Hepatocyte (in vitro differentiated cells): Measurements from ENCODE around the gene OPA3. TPM values are rescaled to one million over a fixed set of nuclear protein-coding genes. Genes with fewer than 3 reads are reported as not detected.

ENCODE experiments used
- DNase-seq: peaks from one replicate; pipeline ENCODE4 v3.0.0-alpha.2; 2016; ENCODE audit warnings: low spot score
- H2AFZ ChIP-seq: fragments of 200-600 bp; sonication (generic); 2 replicates; pipeline ENCODE4 v1.6.0; 2016; ENCODE audit warnings: antibody characterized with exemption, mild to moderate bottlenecking
- H3K27ac ChIP-seq: fragments of 200-600 bp; sonication (generic); 2 replicates; pipeline ENCODE4 v1.5.1; 2016; ENCODE audit warnings: mild to moderate bottlenecking
- H3K27me3 ChIP-seq: fragments of 200-600 bp; sonication (generic); 2 replicates; pipeline ENCODE4 v1.6.1; 2016
- H3K36me3 ChIP-seq: fragments of 200-600 bp; sonication (generic); replicated peaks from 2 replicates; pipeline ENCODE4 v1.5.1; 2016; ENCODE audit warnings: low read depth; ENCODE audit not compliant: insufficient read depth
- H3K4me1 ChIP-seq: fragments of 200-600 bp; sonication (generic); 2 replicates; pipeline ENCODE4 v1.5.1; 2016; ENCODE audit warnings: mild to moderate bottlenecking, moderate library complexity; ENCODE audit not compliant: insufficient read depth
- H3K4me2 ChIP-seq: fragments of 200-600 bp; sonication (generic); 2 replicates; pipeline ENCODE4 v1.6.0; 2016
- H3K4me3 ChIP-seq: fragments of 200-600 bp; sonication (generic); 2 replicates; pipeline ENCODE4 v1.5.1; 2016; ENCODE audit warnings: mild to moderate bottlenecking
- H3K79me2 ChIP-seq: fragments of 200-600 bp; sonication (generic); 2 replicates; pipeline ENCODE4 v1.6.0; 2017; ENCODE audit warnings: mild to moderate bottlenecking
- H3K9me2 ChIP-seq: fragments of 200-600 bp; sonication (generic); replicated peaks from 2 replicates; pipeline ENCODE4 v1.6.0; 2017; ENCODE audit warnings: mild to moderate bottlenecking; ENCODE audit not compliant: insufficient read depth
- H3K9me3 ChIP-seq: fragments of 200-600 bp; sonication (generic); 2 replicates; pipeline ENCODE4 v1.5.1; 2016; ENCODE audit warnings: low read depth, mild to moderate bottlenecking
- H4K20me1 ChIP-seq: fragments of 200-600 bp; sonication (generic); 2 replicates; pipeline ENCODE4 v1.6.0; 2016; ENCODE audit warnings: mild to moderate bottlenecking; ENCODE audit not compliant: insufficient read depth, poor library complexity, severe bottlenecking
- CTCF ChIP-seq: fragments of 200-600 bp; sonication (generic); IDR thresholded peaks from 2 replicates; pipeline ENCODE4 v1.5.1; 2016; ENCODE audit warnings: antibody characterized with exemption, mild to moderate bottlenecking; ENCODE audit not compliant: poor library complexity
- EZH2 ChIP-seq: fragments of 200-600 bp; sonication (generic); IDR thresholded peaks from 2 replicates; pipeline ENCODE4 v1.6.1; 2016; ENCODE audit warnings: antibody characterized with exemption, mild to moderate bottlenecking, borderline replicate concordance
- EZH2phosphoT487 ChIP-seq: fragments of 200-600 bp; sonication (generic); IDR thresholded peaks from one replicate; pipeline ENCODE4 v1.6.1; 2018; ENCODE audit warnings: antibody characterized with exemption, mild to moderate bottlenecking, low read depth, moderate library complexity; ENCODE audit not compliant: unreplicated experiment, severe bottlenecking
- WGBS: methylation state at CpG from one replicate; pipeline ENCODE4 v1.1.6; 2016; ENCODE audit warnings: low lambda C conversion rate; ENCODE audit errors: missing lambda C conversion rate; 5-methylcytosine and 5-hydroxymethylcytosine counted together
- polyA plus RNA-seq: library from polyadenylated mRNA; unstranded; fragments of >200 nt; fragmentation: Nextera tagmentation; extraction: Ambion mirVana; gene quantifications from 2 replicates; pipeline ENCODE4 v1.2.1, GENCODE V29; 2016
- total RNA-seq: library from RNA; depleted of rRNA; stranded (reverse); fragments of >200 nt; gene quantifications from 2 replicates; pipeline ENCODE4 v1.2.3, GENCODE V29; 2014

Gene OPA3
- total and polyA plus RNA-seq, 2 experiments from 2014 or later: 15.0 to 15.1 TPM

GRCh38 chr19:45498411-45499195 is 86.0 kb downstream of the OPA3 start, which contains the start of gene PPM1N:
TSS of gene PPM1N (plus strand) at chr19:45498443. CDS start at chr19:45498473, 30 bp downstream.
- Histone ChIP-seq H3K36me3 (no peaks in the 10 kb centered on the region), H3K4me3 (no peak within 1 kb of the TSS), H2AFZ (no peak within 1 kb of the TSS), H3K9me3 (no peaks in the 10 kb centered on the region), H4K20me1 (no peaks in the 10 kb centered on the region), H3K4me2 (peak within 1 kb of the TSS; percentile 100), H3K27me3 (peaks cover 27% of the 10 kb centered on the region), H3K4me1 (peaks cover 7% of the 10 kb centered on the region), H3K27ac (no peak within 1 kb of the TSS), H3K9me2 (no peaks in the 10 kb centered on the region), H3K79me2 (no peaks in the 10 kb centered on the region)
- TF ChIP-seq EZH2phosphoT487 (peak; percentile 28), EZH2 (peak; percentile 16), CTCF (no peak)
- peak; percentile 63 for DNase-seq
- 3% methylated on average over 57 of the region's 89 CpGs for WGBS

GRCh38 chr19:45497791-45498190 is 86.8 kb downstream of the OPA3 start:
- Histone ChIP-seq H3K27ac (no peak overlapping the region), H3K36me3 (no peaks in the 10 kb centered on the region), H3K79me2 (no peaks in the 10 kb centered on the region), H3K4me1 (peaks cover 7% of the 10 kb centered on the region), H3K4me2 (peak overlapping the region; percentile 100), H3K27me3 (peaks cover 27% of the 10 kb centered on the region), H3K9me2 (no peaks in the 10 kb centered on the region), H2AFZ (no peak overlapping the region), H4K20me1 (no peaks in the 10 kb centered on the region), H3K4me3 (no peak overlapping the region), H3K9me3 (no peaks in the 10 kb centered on the region)
- no peak for DNase-seq
- TF ChIP-seq EZH2phosphoT487: no peak
- TF ChIP-seq CTCF: no peak
- peak; percentile 26 for TF ChIP-seq EZH2
- 27% methylated on average over 16 of the region's 16 CpGs for WGBS

GRCh38 chr19:45496349-45496953 is 88.2 kb downstream of the OPA3 start:
- no peaks in the 10 kb centered on the region for H3K9me3 ChIP-seq
- H3K27ac ChIP-seq: no peak overlapping the region
- H3K27me3 ChIP-seq: peaks cover 27% of the 10 kb centered on the region
- 2% methylated on average over 25 of the region's 54 CpGs for WGBS
- H3K4me3 ChIP-seq: peak overlapping the region; percentile 68
- H3K9me2 ChIP-seq: no peaks in the 10 kb centered on the region
- no peaks in the 10 kb centered on the region for H3K79me2 ChIP-seq
- peak overlapping the region; percentile 60 for H2AFZ ChIP-seq
- no peaks in the 10 kb centered on the region for H3K36me3 ChIP-seq
- H3K4me2 ChIP-seq: peak overlapping the region; percentile 100
- H3K4me1 ChIP-seq: peaks cover 13% of the 10 kb centered on the region
- no peaks in the 10 kb centered on the region for H4K20me1 ChIP-seq
- DNase-seq: peak; percentile 80
- TF ChIP-seq CTCF (no peak), EZH2phosphoT487 (no peak), EZH2 (no peak)
